UCSD-AML1 (cell line): ENCODE measurements around the gene AFDN.

Experiments
- DNase-seq: peaks from one replicate; lab custom pipeline; 2025; ENCODE audit not compliant: unreplicated experiment; lab: John Stamatoyannopoulos, UW

AFDN gene

GRCh38 chr6:167826896-167827582 lies at the start of gene AFDN:
AFDN (plus strand) TSS chr6:167826911; CDS start chr6:167827133, 222 bp downstream.
- no peak for DNase-seq

- DNase-seq: no peak
Measured at GRCh38 chr6:167778497-167779128, 48.1 kb upstream of the AFDN start.

- DNase-seq: no peak
Measured at GRCh38 chr6:167779129-167779992, 47.4 kb upstream of the AFDN start.

GRCh38 chr6:167779993-167780655 lies 46.6 kb upstream of the AFDN start:
- DNase-seq: no peak

GRCh38 chr6:167781066-167781767 lies 45.5 kb upstream of the AFDN start:
- DNase-seq: no peak

GRCh38 chr6:167781868-167782267 lies 44.8 kb upstream of the AFDN start:
- DNase-seq: no peak

GRCh38 chr6:167782698-167783517 lies 43.8 kb upstream of the AFDN start:
- no peak for DNase-seq

- DNase-seq: no peak
Measured at GRCh38 chr6:167786853-167787675, 39.6 kb upstream of the AFDN start.

- DNase-seq: no peak
Measured at GRCh38 chr6:167787896-167788562, 38.7 kb upstream of the AFDN start.

GRCh38 chr6:167788563-167788903 lies 38.2 kb upstream of the AFDN start:
- no peak for DNase-seq

GRCh38 chr6:167789358-167789757 lies 37.4 kb upstream of the AFDN start:
- no peak for DNase-seq

- DNase-seq: no peak
Measured at GRCh38 chr6:167791091-167791779, 35.5 kb upstream of the AFDN start.

GRCh38 chr6:167791780-167792478 lies 34.8 kb upstream of the AFDN start:
- no peak for DNase-seq

- no peak for DNase-seq
Measured at GRCh38 chr6:167793421-167793820, 33.3 kb upstream of the AFDN start.

GRCh38 chr6:167794161-167795157 lies 32.3 kb upstream of the AFDN start:
- DNase-seq: no peak

GRCh38 chr6:167795321-167795811 lies 31.3 kb upstream of the AFDN start:
- no peak for DNase-seq
